ENCODE data around the gene DNAJC30.
"Not testable (repeated sequence)": the region's sequence is repeated elsewhere in the genome, so short reads cannot be mapped to it uniquely, and the experiment has no call there.

GRCh38 chr7:73676062-73676461 lies 7.2 kb downstream of the DNAJC30 start:
- TF ChIP-seq POLR2A (IDR thresholded peaks at IDR 0.05; ENCODE audit: low read depth, low read length); POLR2AphosphoS5 (IDR thresholded peaks at IDR 0.05; ENCODE audit: low read depth, low read length); TAF1 (IDR thresholded peaks at IDR 0.05; ENCODE audit: borderline replicate concordance, low read depth, low read length): not testable (repeated sequence)
